Gastrocnemius medialis (tissue), 4 donors: ENCODE data around the gene TNRC18. TPM values are rescaled to one million over a fixed set of nuclear protein-coding genes. Genes with fewer than 3 reads are reported as not detected.
"Not testable (repeated sequence)": the region's sequence is repeated elsewhere in the genome, so short reads cannot be mapped to it uniquely, and the experiment has no call there.

Source experiments
- ATAC-seq, 2 donors: fragments of 150-250 bp; one replicate each; pipeline ENCODE4 v1.9.1; 2016
- DNase-seq, 2 donors: peaks; one replicate each; pipeline ENCODE4 v3.0.0-alpha.2; 2019
- H3K27ac ChIP-seq, 4 donors: fragments of 200-600 bp; sonication (generic); 1 replicate in 1 of 4; 2 replicates in 3 of 4; pipeline ENCODE4 v1.5.1; 2016 to 2018; ENCODE audit warnings: mild to moderate bottlenecking in 2 of 4, moderate library complexity in 1 of 4
- H3K27me3 ChIP-seq, 3 donors: fragments of 200-600 bp; sonication (generic) in 2 of 3; 1 replicate in 1 of 3; 2 replicates in 2 of 3; pipeline versions ENCODE4 v1.5.1 to v1.6.0; 2016 to 2019; ENCODE audit warnings: mild to moderate bottlenecking in 1 of 3, moderate library complexity in 1 of 3
- H3K36me3 ChIP-seq, 2 donors: fragments of 200-600 bp; sonication (generic) in 1 of 2; one replicate each; pipeline ENCODE4 v1.5.1; 2017 to 2018
- H3K4me1 ChIP-seq, 2 donors: fragments of 200-600 bp; sonication (generic) in 1 of 2; one replicate each; pipeline ENCODE4 v1.5.1; 2016 to 2017; ENCODE audit warnings: mild to moderate bottlenecking in 2 of 2
- H3K4me3 ChIP-seq, 4 donors: fragments of 200-600 bp; sonication (generic) in 3 of 4; 1 replicate in 1 of 4; 2 replicates in 3 of 4; pipeline ENCODE4 v1.5.1; 2016 to 2019; ENCODE audit warnings: mild to moderate bottlenecking in 2 of 4
- H3K9me3 ChIP-seq, 3 donors: fragments of 200-600 bp; sonication (generic) in 2 of 3; 1 replicate in 1 of 3; 2 replicates in 2 of 3; pipeline ENCODE4 v1.5.1; 2016 to 2019
- POLR2A ChIP-seq, 2 donors: fragments of 450-650 bp; IDR thresholded peaks; one replicate each; pipeline ENCODE4 v1.6.1; 2017; ENCODE audit warnings: antibody characterized with exemption in 2 of 2, mild to moderate bottlenecking in 2 of 2, moderate library complexity in 2 of 2
- in situ Hi-C, 4 donors: fragments of 200-750 bp; cut with MboI; loops; one replicate each; pipeline versions ENCODE4 v1.15.0 to v1.8.0; 2017; ENCODE audit warnings: low sequenced_read_pairs in 4 of 4
- intact Hi-C: fragments of 100-400 bp; cut with DNase I; formaldehyde crosslinking; loops from one replicate; pipeline ENCODE4 v1.15.1; 2023; ENCODE audit warnings: low total_unique reads
- total RNA-seq, 4 donors: library from RNA; depleted of rRNA; stranded (reverse); fragments of >200 nt; gene quantifications; one replicate each; pipeline versions ENCODE4 v1.1.0 to v1.2.3, GENCODE V29; 2016
- TF ChIP-seq, protein P1 (sequence below), 5 experiments: fragments of 450-650 bp in 3 of 5; fragments of 200-600 bp in 2 of 5; sonication (generic) in 2 of 5; IDR thresholded peaks in 4 of 5; conservative IDR thresholded peaks in 1 of 5; 1 replicate in 4 of 5; 2 replicates in 1 of 5; pipeline ENCODE4 v1.5.1; 2016 to 2019; ENCODE audit warnings: antibody characterized with exemption in 5 of 5, mild to moderate bottlenecking in 3 of 5, moderate library complexity in 3 of 5

TNRC18 gene
- total RNA-seq, 4 donors from 2014 or later: 8.7 to 31.2 (median 20.5) TPM

GRCh38 chr7:5320802-5321396 lies 102.7 kb downstream of the TNRC18 start:
- DNase-seq (no peak), ATAC-seq (no peak)
- H3K27me3 ChIP-seq: no peaks in the 10 kb centered on the region
- H3K4me1 ChIP-seq: no peaks in the 10 kb centered on the region
- intact Hi-C loops (no loop called here), in situ Hi-C loops (no loop called here)
- TF ChIP-seq, protein P1, sequence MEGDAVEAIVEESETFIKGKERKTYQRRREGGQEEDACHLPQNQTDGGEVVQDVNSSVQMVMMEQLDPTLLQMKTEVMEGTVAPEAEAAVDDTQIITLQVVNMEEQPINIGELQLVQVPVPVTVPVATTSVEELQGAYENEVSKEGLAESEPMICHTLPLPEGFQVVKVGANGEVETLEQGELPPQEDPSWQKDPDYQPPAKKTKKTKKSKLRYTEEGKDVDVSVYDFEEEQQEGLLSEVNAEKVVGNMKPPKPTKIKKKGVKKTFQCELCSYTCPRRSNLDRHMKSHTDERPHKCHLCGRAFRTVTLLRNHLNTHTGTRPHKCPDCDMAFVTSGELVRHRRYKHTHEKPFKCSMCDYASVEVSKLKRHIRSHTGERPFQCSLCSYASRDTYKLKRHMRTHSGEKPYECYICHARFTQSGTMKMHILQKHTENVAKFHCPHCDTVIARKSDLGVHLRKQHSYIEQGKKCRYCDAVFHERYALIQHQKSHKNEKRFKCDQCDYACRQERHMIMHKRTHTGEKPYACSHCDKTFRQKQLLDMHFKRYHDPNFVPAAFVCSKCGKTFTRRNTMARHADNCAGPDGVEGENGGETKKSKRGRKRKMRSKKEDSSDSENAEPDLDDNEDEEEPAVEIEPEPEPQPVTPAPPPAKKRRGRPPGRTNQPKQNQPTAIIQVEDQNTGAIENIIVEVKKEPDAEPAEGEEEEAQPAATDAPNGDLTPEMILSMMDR (IDR thresholded peaks at IDR 0.05 in 4 of 5, conservative IDR thresholded peaks at IDR 0.05 in 1 of 5): no peak
- TF ChIP-seq POLR2A (IDR thresholded peaks at IDR 0.05): no peak
- H3K9me3 ChIP-seq: peaks cover 0 to 6% (median 0%) of the 10 kb centered on the region in 3 donors
- no peak overlapping the region for H3K4me3 ChIP-seq
- H3K36me3 ChIP-seq: peaks cover 5 to 62% of the 10 kb centered on the region in 2 donors
- no peak overlapping the region for H3K27ac ChIP-seq

DNA sequence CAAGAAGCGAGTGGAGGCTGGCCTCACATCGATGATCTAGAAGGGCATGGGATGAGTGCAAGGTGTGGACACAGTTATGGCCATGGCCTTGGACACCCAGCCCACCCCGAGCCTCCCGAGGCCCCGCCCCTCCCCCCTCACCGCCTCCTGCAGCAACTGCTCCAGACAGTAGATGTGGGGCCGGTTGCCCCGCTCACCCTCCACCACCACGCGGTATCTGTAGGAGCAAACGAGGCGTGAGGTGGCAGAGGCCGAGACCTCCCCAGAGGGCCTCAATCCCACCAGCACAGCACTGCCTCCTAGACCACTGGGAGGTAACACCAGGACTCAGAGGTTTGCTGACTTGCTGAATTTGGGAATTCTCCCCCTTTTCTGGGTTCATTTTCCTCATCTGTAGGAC lies 103.2 kb downstream of the TNRC18 start:
- H3K36me3 ChIP-seq: peaks cover 5 to 67% of the 10 kb centered on the region in 2 donors
- no peak overlapping the region for H3K27ac ChIP-seq
- TF ChIP-seq POLR2A (IDR thresholded peaks at IDR 0.05): no peak
- TF ChIP-seq, protein P1 (IDR thresholded peaks at IDR 0.05 in 4 of 5, conservative IDR thresholded peaks at IDR 0.05 in 1 of 5): no peak
- in situ Hi-C loops (no loop called here), intact Hi-C loops (no loop called here)
- H3K4me3 ChIP-seq: no peak overlapping the region
- no peaks in the 10 kb centered on the region for H3K27me3 ChIP-seq
- ATAC-seq (no peak), DNase-seq (no peak)
- no peaks in the 10 kb centered on the region for H3K4me1 ChIP-seq
- peaks cover 0 to 6% (median 0%) of the 10 kb centered on the region in 3 donors for H3K9me3 ChIP-seq

GRCh38 chr7:5318613-5319012 lies 105.0 kb downstream of the TNRC18 start:
- ATAC-seq, H3K27me3 ChIP-seq, H3K4me3 ChIP-seq, H3K4me1 ChIP-seq, intact Hi-C loops, H3K27ac ChIP-seq, DNase-seq, H3K9me3 ChIP-seq, in situ Hi-C loops: not testable (repeated sequence)
- peaks cover 5 to 63% of the 10 kb centered on the region in 2 donors for H3K36me3 ChIP-seq

- ATAC-seq (no peak), DNase-seq (no peak)
- Histone ChIP-seq H3K4me1 (no peaks in the 10 kb centered on the region), H3K27me3 (no peaks in the 10 kb centered on the region), H3K27ac (no peak overlapping the region), H3K36me3 (peaks cover 5 to 70% of the 10 kb centered on the region in 2 donors), H3K4me3 (no peak overlapping the region), H3K9me3 (peaks cover 0 to 6% (median 0%) of the 10 kb centered on the region in 3 donors)
- in situ Hi-C loops (no loop called here), intact Hi-C loops (no loop called here)
- no peak for TF ChIP-seq POLR2A (IDR thresholded peaks at IDR 0.05)
- TF ChIP-seq, protein P1 (IDR thresholded peaks at IDR 0.05 in 4 of 5, conservative IDR thresholded peaks at IDR 0.05 in 1 of 5): no peak
These were observed 107.9 kb downstream of the TNRC18 start for GRCh38 chr7:5315761-5316160.

DNA sequence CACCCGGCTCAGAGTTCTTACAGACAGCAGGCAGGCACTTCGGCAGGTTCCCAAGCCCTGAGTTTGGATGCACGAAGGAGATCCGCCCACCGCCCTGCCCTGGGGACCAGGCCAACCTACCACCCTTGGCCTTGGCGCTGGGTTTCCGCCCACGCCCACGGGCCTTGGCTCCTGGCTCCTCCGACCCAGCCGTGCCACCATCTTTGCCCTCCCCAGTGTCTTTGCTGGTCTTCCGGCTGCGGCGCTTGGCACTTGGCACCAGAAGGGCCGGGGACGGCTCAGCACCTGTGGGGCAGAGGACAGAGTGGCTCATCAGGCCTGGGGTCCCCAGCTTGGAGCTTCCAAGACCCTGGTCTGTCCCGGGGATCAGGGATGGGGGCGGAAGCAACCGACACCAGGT lies 108.8 kb downstream of the TNRC18 start:
- Histone ChIP-seq H3K27ac (no peak overlapping the region), H3K36me3 (peaks cover 5 to 68% of the 10 kb centered on the region in 2 donors)
- intact Hi-C loops: no loop called here

GRCh38 chr7:5313076-5313885 lies 110.4 kb downstream of the TNRC18 start:
- H3K4me3 ChIP-seq, DNase-seq, H3K27me3 ChIP-seq, H3K27ac ChIP-seq, in situ Hi-C loops, intact Hi-C loops, H3K4me1 ChIP-seq, H3K9me3 ChIP-seq, ATAC-seq: not testable (repeated sequence)
- peaks cover 0 to 64% of the 10 kb centered on the region in 2 donors for H3K36me3 ChIP-seq

More for the DNA sequence above, 108.8 kb downstream of the TNRC18 start:
- H3K4me3 ChIP-seq: no peak overlapping the region
- in situ Hi-C loops: no loop called here
- H3K4me1 ChIP-seq: no peaks in the 10 kb centered on the region
- peaks cover 0 to 6% (median 0%) of the 10 kb centered on the region in 3 donors for H3K9me3 ChIP-seq
- ATAC-seq: no peak
- H3K27me3 ChIP-seq: no peaks in the 10 kb centered on the region
- DNase-seq: no peak
- TF ChIP-seq, protein P1 (IDR thresholded peaks at IDR 0.05 in 4 of 5, conservative IDR thresholded peaks at IDR 0.05 in 1 of 5): no peak
- TF ChIP-seq POLR2A (IDR thresholded peaks at IDR 0.05): no peak

DNA sequence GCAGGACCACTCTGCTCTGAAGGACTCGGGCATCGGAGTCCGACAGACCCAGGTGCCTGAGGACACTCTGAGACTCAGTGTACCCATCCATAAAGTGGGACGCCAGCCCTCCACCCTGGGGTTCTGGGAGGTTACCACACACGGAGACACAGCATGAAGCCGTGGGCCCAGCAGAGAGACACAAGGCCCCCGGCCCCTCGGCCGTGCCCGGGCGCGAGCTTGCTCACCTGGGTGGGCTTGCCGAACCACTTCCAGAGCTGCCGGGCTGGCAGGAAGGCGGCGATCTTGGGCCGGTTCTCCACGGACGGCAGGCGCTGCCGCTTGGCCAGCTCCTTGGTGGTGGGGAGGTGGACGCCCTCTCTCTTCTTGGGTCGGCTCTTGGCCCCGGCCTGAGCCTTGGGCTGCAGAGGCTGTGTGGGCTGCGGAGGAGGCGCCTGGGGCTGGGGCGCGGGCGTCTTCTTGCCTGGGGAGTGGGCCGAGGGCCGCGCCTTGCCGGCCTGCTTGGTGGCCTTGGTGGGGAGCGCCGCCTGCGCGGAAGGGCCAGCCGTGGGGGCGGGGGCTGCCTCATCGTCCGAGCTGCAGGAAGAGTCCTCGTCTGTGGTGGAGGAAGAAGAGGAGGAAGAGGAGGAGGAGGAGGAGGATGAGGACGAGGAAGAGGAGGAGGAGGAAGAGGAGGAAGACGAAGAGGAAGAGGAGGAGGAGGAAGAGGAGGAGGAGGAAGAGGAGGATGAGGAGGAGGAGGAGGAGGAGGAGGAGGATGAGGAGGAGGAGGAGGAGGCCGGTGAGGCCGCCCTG lies 111.2 kb downstream of the TNRC18 start:
- H3K27me3 ChIP-seq, DNase-seq, intact Hi-C loops, ATAC-seq, H3K27ac ChIP-seq, in situ Hi-C loops, H3K4me3 ChIP-seq, H3K9me3 ChIP-seq, H3K4me1 ChIP-seq: not testable (repeated sequence)
- H3K36me3 ChIP-seq: peaks cover 0 to 65% of the 10 kb centered on the region in 2 donors
